Keratinocyte (primary cell): ENCODE results near the gene NCOA3. TPM values are rescaled to one million over a fixed set of nuclear protein-coding genes. Genes with fewer than 3 reads are reported as not detected.

Source experiments
- DNase-seq: peaks from one replicate; pipeline ENCODE4 v3.0.0-alpha.2; 2011; ENCODE audit warnings: low read depth, missing footprints, low spot score
- FAIRE-seq: peaks from 2 replicates; lab custom pipeline; 2011; peaks lifted over from hg19 to GRCh38; lab: Jason Lieb, UNC
- H2AFZ ChIP-seq: 2 replicates; pipeline ENCODE4 v1.6.0; 2012; ENCODE audit warnings: low read length, control low read depth, inconsistent platforms; ENCODE audit not compliant: control insufficient read depth
- H3K27ac ChIP-seq: 2 replicates; pipeline ENCODE4 v1.5.1; 2011; ENCODE audit warnings: low read length; ENCODE audit not compliant: control insufficient read depth, insufficient read depth
- H3K27me3 ChIP-seq: 3 replicates; pipeline ENCODE4 v1.6.0; 2011; ENCODE audit warnings: low read length; ENCODE audit not compliant: control insufficient read depth, insufficient read depth; ENCODE audit errors: extremely low read depth
- H3K36me3 ChIP-seq, 2 experiments: 2 replicates in 1 of 2; 3 replicates in 1 of 2; pipeline ENCODE4 v1.5.1; 2011; ENCODE audit warnings: low read length in 2 of 2, mild to moderate bottlenecking in 1 of 2; ENCODE audit not compliant: control insufficient read depth in 2 of 2, insufficient read depth in 2 of 2; ENCODE audit errors: extremely low read depth in 1 of 2
- H3K4me1 ChIP-seq: 3 replicates; pipeline ENCODE4 v1.5.1; 2011; ENCODE audit warnings: low read length; ENCODE audit not compliant: control insufficient read depth, insufficient read depth; ENCODE audit errors: extremely low read depth
- H3K4me2 ChIP-seq: 3 replicates; pipeline ENCODE4 v1.6.0; 2011; ENCODE audit warnings: low read depth, low read length; ENCODE audit not compliant: control insufficient read depth, insufficient read depth; ENCODE audit errors: extremely low read depth
- H3K4me3 ChIP-seq, 3 experiments: fragments of 200-600 bp in 1 of 3; sonication (generic) in 1 of 3; 2 replicates in 2 of 3; 3 replicates in 1 of 3; pipeline ENCODE4 v1.5.1; 2011 to 2016; ENCODE audit warnings: low read length in 3 of 3, mild to moderate bottlenecking in 3 of 3, control low read depth in 2 of 3, inconsistent platforms in 1 of 3, low read depth in 1 of 3, mixed read lengths in 1 of 3, mixed run types in 1 of 3, moderate library complexity in 1 of 3; ENCODE audit not compliant: control insufficient read depth in 2 of 3, insufficient read depth in 2 of 3; ENCODE audit errors: extremely low read depth in 1 of 3
- H3K79me2 ChIP-seq: 2 replicates; pipeline ENCODE4 v1.6.0; 2012; ENCODE audit warnings: low read length; ENCODE audit not compliant: control insufficient read depth, insufficient read depth
- H3K9ac ChIP-seq: 3 replicates; pipeline ENCODE4 v1.6.0; 2011; ENCODE audit warnings: low read length; ENCODE audit not compliant: control insufficient read depth, insufficient read depth; ENCODE audit errors: extremely low read depth
- H3K9me1 ChIP-seq: 3 replicates; pipeline ENCODE4 v1.6.0; 2011; ENCODE audit warnings: low read length; ENCODE audit not compliant: control insufficient read depth, insufficient read depth; ENCODE audit errors: extremely low read depth
- H3K9me3 ChIP-seq: 2 replicates; pipeline ENCODE4 v1.5.1; 2012; ENCODE audit warnings: low read depth, low read length; ENCODE audit not compliant: control insufficient read depth
- H4K20me1 ChIP-seq: 3 replicates; pipeline ENCODE4 v1.6.0; 2011; ENCODE audit warnings: low read length; ENCODE audit not compliant: control insufficient read depth, insufficient read depth; ENCODE audit errors: extremely low read depth
- EZH2 ChIP-seq: IDR thresholded peaks from one replicate; pipeline ENCODE4 v1.6.1; 2012; ENCODE audit warnings: inconsistent platforms, mild to moderate bottlenecking, low read length, moderate library complexity
- dilution Hi-C: fragments of 300-500 bp; cut with MboI; formaldehyde crosslinking; loops from one replicate; pipeline ENCODE4 v1.7.0; 2020; ENCODE audit warnings: low sequenced_read_pairs; ENCODE audit not compliant: extremely low pct_ligation_motif_present
- polyA minus RNA-seq, 3 experiments: library from RNA; depleted of rRNA, polyadenylated mRNA; stranded (reverse); fragments of >200 nt; gene quantifications; 1 replicate in 1 of 3; 2 replicates in 1 of 3; 3 replicates in 1 of 3; pipeline ENCODE4 v1.2.3, GENCODE V29; 2011
- polyA plus RNA-seq, 5 experiments: library from polyadenylated mRNA; depleted of rRNA in 3 of 5; stranded (reverse) in 3 of 5; stranded (forward) in 1 of 5; unstranded in 1 of 5; fragments of >200 nt; gene quantifications; 1 replicate in 1 of 5; 2 replicates in 3 of 5; 3 replicates in 1 of 5; pipeline versions ENCODE4 v1.2.1 to v1.2.3, GENCODE V29; 2011 to 2012; ENCODE audit warnings: missing spikeins in 2 of 5, low read depth in 1 of 5, low replicate concordance in 1 of 5
- TF ChIP-seq, protein P1 (sequence below), 3 experiments: IDR thresholded peaks in 1 of 3; conservative IDR thresholded peaks in 1 of 3; optimal IDR thresholded peaks in 1 of 3; 2 replicates in 2 of 3; 3 replicates in 1 of 3; pipeline versions ENCODE3 to v1.5.1; 2011; ENCODE audit warnings: low read length in 3 of 3, mild to moderate bottlenecking in 3 of 3, moderate library complexity in 2 of 3, control low read depth in 1 of 3, inconsistent platforms in 1 of 3; ENCODE audit not compliant: insufficient read depth in 2 of 3; ENCODE audit errors: extremely low read depth in 1 of 3

The NCOA3 gene
- polyA plus RNA-seq (23.1 to 30.9 TPM (median 25.8 TPM) in 3 replicates), polyA minus RNA-seq (28.3 to 64.9 TPM (median 62.5 TPM) in 3 replicates)
- polyA plus RNA-seq (2011; ENCODE audit: low read depth): 19.5 TPM
- 13.5 and 24.9 TPM in 2 replicates for polyA plus RNA-seq (2011; cell fraction: cytosol; rRNA removed)
- polyA plus RNA-seq (2011; cell fraction: nucleus; rRNA removed): 39.8 and 48.8 TPM in 2 replicates
- 14.5 and 16.8 TPM in 2 replicates for polyA plus RNA-seq (2012; ENCODE audit: low replicate concordance)
- 30.1 TPM for polyA minus RNA-seq (2011; cell fraction: cytosol; rRNA and poly(A)+ RNA removed)
- 49.8 and 96.1 TPM in 2 replicates for polyA minus RNA-seq (2011; cell fraction: nucleus; rRNA and poly(A)+ RNA removed)

- FAIRE-seq: no peak
These were observed at the start of gene NCOA3 for GRCh38 chr20:47501482-47502270. TSS of gene NCOA3 (plus strand) at chr20:47501887. CDS start at chr20:47622248, 120,361 bp downstream.

GRCh38 chr20:47452736-47453161 lies 48.9 kb upstream of the NCOA3 start:
- FAIRE-seq (no peak), DNase-seq (no peak)
- Histone ChIP-seq H2AFZ (peak overlapping the region; percentile 48), H4K20me1 (no peaks in the 10 kb centered on the region), H3K36me3 (no peaks in the 10 kb centered on the region), H3K9ac (peak overlapping the region; percentile 29), H3K4me2 (peak overlapping the region; percentile 72), H3K27me3 (no peaks in the 10 kb centered on the region), H3K79me2 (no peaks in the 10 kb centered on the region), H3K4me3 (peak overlapping the region in 1 of 3 experiments; percentile 19), H3K27ac (peak overlapping the region; percentile 79), H3K4me1 (peaks cover 60% of the 10 kb centered on the region), H3K9me1 (no peaks in the 10 kb centered on the region), H3K9me3 (no peaks in the 10 kb centered on the region)
- dilution Hi-C loops: no loop called here
- TF ChIP-seq, protein P1, sequence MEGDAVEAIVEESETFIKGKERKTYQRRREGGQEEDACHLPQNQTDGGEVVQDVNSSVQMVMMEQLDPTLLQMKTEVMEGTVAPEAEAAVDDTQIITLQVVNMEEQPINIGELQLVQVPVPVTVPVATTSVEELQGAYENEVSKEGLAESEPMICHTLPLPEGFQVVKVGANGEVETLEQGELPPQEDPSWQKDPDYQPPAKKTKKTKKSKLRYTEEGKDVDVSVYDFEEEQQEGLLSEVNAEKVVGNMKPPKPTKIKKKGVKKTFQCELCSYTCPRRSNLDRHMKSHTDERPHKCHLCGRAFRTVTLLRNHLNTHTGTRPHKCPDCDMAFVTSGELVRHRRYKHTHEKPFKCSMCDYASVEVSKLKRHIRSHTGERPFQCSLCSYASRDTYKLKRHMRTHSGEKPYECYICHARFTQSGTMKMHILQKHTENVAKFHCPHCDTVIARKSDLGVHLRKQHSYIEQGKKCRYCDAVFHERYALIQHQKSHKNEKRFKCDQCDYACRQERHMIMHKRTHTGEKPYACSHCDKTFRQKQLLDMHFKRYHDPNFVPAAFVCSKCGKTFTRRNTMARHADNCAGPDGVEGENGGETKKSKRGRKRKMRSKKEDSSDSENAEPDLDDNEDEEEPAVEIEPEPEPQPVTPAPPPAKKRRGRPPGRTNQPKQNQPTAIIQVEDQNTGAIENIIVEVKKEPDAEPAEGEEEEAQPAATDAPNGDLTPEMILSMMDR (optimal IDR thresholded peaks at IDR 0.05 in 1 of 3, IDR thresholded peaks at IDR 0.05 in 1 of 3, conservative IDR thresholded peaks at IDR 0.05 in 1 of 3; ENCODE audit: extremely low read depth in 1 of 3, insufficient read depth in 2 of 3, low read length in 3 of 3): no peak
- no peak for TF ChIP-seq EZH2

More at GRCh38 chr20:47501482-47502270, at the start of gene NCOA3:
- H3K4me2 ChIP-seq: peak within 1 kb of the TSS; percentile 100
- peak within 1 kb of the TSS; percentile 92 for H3K9ac ChIP-seq
- H3K4me1 ChIP-seq: peaks cover 25% of the 10 kb centered on the region
- dilution Hi-C loops: no loop called here
- H3K27ac ChIP-seq: peak within 1 kb of the TSS; percentile 80
- peaks cover 2% of the 10 kb centered on the region for H4K20me1 ChIP-seq
- TF ChIP-seq, protein P1 (optimal IDR thresholded peaks at IDR 0.05 in 1 of 3, IDR thresholded peaks at IDR 0.05 in 1 of 3, conservative IDR thresholded peaks at IDR 0.05 in 1 of 3; ENCODE audit: extremely low read depth in 1 of 3, insufficient read depth in 2 of 3, low read length in 3 of 3): peak; percentile 14 to 67 (median 51)
- no peak for TF ChIP-seq EZH2
- H3K9me3 ChIP-seq: no peaks in the 10 kb centered on the region
- peak; percentile 56 for DNase-seq
- H3K79me2 ChIP-seq: peaks cover 45% of the 10 kb centered on the region
- H3K27me3 ChIP-seq: no peaks in the 10 kb centered on the region
- peak within 1 kb of the TSS; percentile 87 to 97 (median 96) for H3K4me3 ChIP-seq
- no peaks in the 10 kb centered on the region for H3K36me3 ChIP-seq
- H2AFZ ChIP-seq: peak within 1 kb of the TSS; percentile 77
- H3K9me1 ChIP-seq: peaks cover 2% of the 10 kb centered on the region
